GM12878 (cell line): ENCODE results near the gene ABCC9. TPM values are rescaled to one million over a fixed set of nuclear protein-coding genes. Genes with fewer than 3 reads are reported as not detected.

Experiments
- ATAC-seq: fragments of 200-7000 bp; cut with Tn5 transposase; 3 replicates; pipeline ENCODE4 v1.9.1; 2020; ENCODE audit warnings: mild to moderate bottlenecking, moderate library complexity
- BruUV-seq: library from RNA; stranded (reverse); fragments of 400-500 nt; replicated peaks from 2 replicates; lab custom pipeline; 2021; lab: Mats Ljungman, UMichigan
- CTCF ChIA-PET: fragments of 300-600 bp; sonication (Branson Sonifier 250); formaldehyde crosslinking; extraction: SDS; loops from one replicate; lab custom pipeline; 2021; ENCODE audit warnings: inconsistent platforms; lab: Yijun Ruan, JAX
- POLR2A ChIA-PET: fragments of 350-600 bp; formaldehyde crosslinking; extraction: SDS; loops from one replicate; lab custom pipeline; 2021; ENCODE audit warnings: inconsistent platforms; lab: Charles Lee
- RAD21 ChIA-PET: fragments of 300-600 bp; sonication (Branson Sonifier 250); formaldehyde crosslinking; loops from one replicate; lab custom pipeline; 2023; ENCODE audit warnings: antibody characterized with exemption; ENCODE audit not compliant: unreplicated experiment; lab: Charles Lee
- SMC1A ChIA-PET: fragments of 300-600 bp; sonication (Branson Sonifier 250); formaldehyde crosslinking; loops from one replicate; lab custom pipeline; 2023; ENCODE audit not compliant: unreplicated experiment, uncharacterized antibody; lab: Charles Lee
- DNase-seq: peaks from one replicate; pipeline ENCODE4 v3.0.0-alpha.2; 2011; ENCODE audit warnings: low read depth, low spot score
- FAIRE-seq: peaks from 3 replicates; lab custom pipeline; 2011; peaks lifted over from hg19 to GRCh38; lab: Jason Lieb, UNC
- H2AFZ ChIP-seq: 2 replicates; pipeline ENCODE4 v1.6.0; 2011; ENCODE audit warnings: low read depth, low read length, control low read depth; ENCODE audit not compliant: control insufficient read depth
- H3K27ac ChIP-seq: 2 replicates; pipeline ENCODE4 v1.5.1; 2011; ENCODE audit warnings: control low read depth; ENCODE audit not compliant: control insufficient read depth, insufficient read depth
- H3K27me3 ChIP-seq, 2 experiments: replicated peaks in 1 of 2; 2 replicates each; pipeline versions ENCODE4 v1.6.0 to v1.6.1; 2011; ENCODE audit warnings: low read length in 1 of 2; ENCODE audit not compliant: control insufficient read depth in 2 of 2, insufficient read depth in 2 of 2
- H3K36me3 ChIP-seq, 2 experiments: 2 replicates each; pipeline ENCODE4 v1.5.1; 2011; ENCODE audit warnings: low read length in 1 of 2; ENCODE audit not compliant: control insufficient read depth in 2 of 2, insufficient read depth in 2 of 2
- H3K4me1 ChIP-seq: 2 replicates; pipeline ENCODE4 v1.6.1; 2011; ENCODE audit warnings: mild to moderate bottlenecking, low read length, moderate library complexity, mixed read lengths; ENCODE audit not compliant: control insufficient read depth, insufficient read depth
- H3K4me2 ChIP-seq: 2 replicates; pipeline ENCODE4 v1.6.0; 2011; ENCODE audit warnings: control low read depth; ENCODE audit not compliant: control insufficient read depth, insufficient read depth
- H3K4me3 ChIP-seq: fragments of 200-600 bp; sonication (generic); 2 replicates; pipeline ENCODE4 v1.5.1; 2016
- H3K79me2 ChIP-seq: 2 replicates; pipeline ENCODE4 v1.6.0; 2011; ENCODE audit warnings: low read length; ENCODE audit not compliant: control insufficient read depth, insufficient read depth
- H3K9ac ChIP-seq: 2 replicates; pipeline ENCODE4 v1.8.0; 2011; ENCODE audit warnings: low read length, control low read depth, mixed read lengths; ENCODE audit not compliant: control insufficient read depth, insufficient read depth
- H3K9me3 ChIP-seq: replicated peaks from 3 replicates; pipeline ENCODE4 v1.5.1; 2011; ENCODE audit warnings: mild to moderate bottlenecking, low read length; ENCODE audit not compliant: control insufficient read depth, insufficient read depth
- H4K20me1 ChIP-seq: 2 replicates; pipeline ENCODE4 v1.6.0; 2011; ENCODE audit not compliant: control insufficient read depth, insufficient read depth
- BACH1 ChIP-seq: fragments of 450-650 bp; IDR thresholded peaks from 2 replicates; pipeline ENCODE4 v1.6.1; 2017; ENCODE audit warnings: mild to moderate bottlenecking, borderline replicate concordance
- BHLHE40 ChIP-seq, 2 experiments: fragments of 450-650 bp in 1 of 2; IDR thresholded peaks; 2 replicates each; pipeline ENCODE4 v1.6.1; 2011 to 2017; ENCODE audit warnings: low read depth in 2 of 2, borderline replicate concordance in 1 of 2, improper control_type of control experiment in 1 of 2, low read length in 1 of 2, mild to moderate bottlenecking in 1 of 2
- EZH2 ChIP-seq: IDR thresholded peaks from 2 replicates; pipeline ENCODE4 v1.6.1; 2012; ENCODE audit warnings: low read depth, mild to moderate bottlenecking, control low read depth, inconsistent platforms, low read length, borderline replicate concordance; ENCODE audit not compliant: control insufficient read depth
- HDAC2 ChIP-seq: fragments of 200-600 bp; sonication (generic); IDR thresholded peaks from 2 replicates; pipeline ENCODE4 v1.6.1; 2017
- MYC ChIP-seq: IDR thresholded peaks from 2 replicates; pipeline ENCODE4 v1.6.1; 2011; ENCODE audit warnings: mild to moderate bottlenecking, low read length, moderate library complexity, inconsistent platforms; ENCODE audit not compliant: insufficient read depth, insufficient replicate concordance, insufficient read length, severe bottlenecking
- NBN ChIP-seq: fragments of 450-650 bp; IDR thresholded peaks from 2 replicates; pipeline ENCODE4 v1.6.1; 2016
- PAX5 ChIP-seq: IDR thresholded peaks from 2 replicates; pipeline ENCODE4 v1.6.1; 2011; ENCODE audit warnings: low read depth, low read length, borderline replicate concordance
- RAD51 ChIP-seq: fragments of 450-650 bp; IDR thresholded peaks from 2 replicates; pipeline ENCODE4 v1.6.1; 2016; ENCODE audit warnings: moderate library complexity, mild to moderate bottlenecking, inconsistent platforms
- SIN3A ChIP-seq: IDR thresholded peaks from 2 replicates; pipeline ENCODE4 v1.6.1; 2012; ENCODE audit warnings: low read depth, low read length, improper control_type of control experiment
- SMARCA5 ChIP-seq: fragments of 450-650 bp; IDR thresholded peaks from 2 replicates; pipeline ENCODE4 v1.6.1; 2017; ENCODE audit warnings: mild to moderate bottlenecking
- SP1 ChIP-seq: IDR thresholded peaks from one replicate; pipeline ENCODE4 v1.6.1; 2011; ENCODE audit warnings: low read depth, low read length
- SREBF2 ChIP-seq: IDR thresholded peaks from 2 replicates; pipeline ENCODE4 v1.6.1; 2012; ENCODE audit warnings: mild to moderate bottlenecking, low read length
- SUPT20H ChIP-seq: IDR thresholded peaks from 2 replicates; pipeline ENCODE4 v1.6.1; 2011; ENCODE audit warnings: low read depth, mild to moderate bottlenecking, low read length, moderate library complexity, borderline replicate concordance; ENCODE audit not compliant: control insufficient read depth
- SUZ12 ChIP-seq: fragments of 200-600 bp; sonication (generic); IDR thresholded peaks from one replicate; pipeline ENCODE4 v1.6.1; 2018; ENCODE audit warnings: antibody characterized with exemption, mild to moderate bottlenecking; ENCODE audit not compliant: unreplicated experiment
- WGBS: methylation state at CpG from one replicate; pipeline ENCODE4 v1.1.6; 2016; ENCODE audit warnings: low lambda C conversion rate; ENCODE audit not compliant: insufficient replicate concordance, insufficient coverage; ENCODE audit errors: missing lambda C conversion rate; 5-methylcytosine and 5-hydroxymethylcytosine counted together
- in situ Hi-C: fragments of 300-500 bp; cut with MboI; formaldehyde crosslinking; loops from 9 replicates; pipeline ENCODE4 v1.14.3; 2018; ENCODE audit warnings: mixed read lengths
- intact Hi-C: fragments of 100-400 bp; cut with micrococcal nuclease; formaldehyde crosslinking; loops from one replicate; pipeline ENCODE4 v1.14.2; 2022; ENCODE audit not compliant: unreplicated experiment
- polyA plus RNA-seq, 11 experiments: library from polyadenylated mRNA; depleted of rRNA in 4 of 11; unstranded in 6 of 11; stranded (reverse) in 5 of 11; fragments of >200 nt; fragmentation: Nextera tagmentation in 4 of 11; fragmentation: Illumina TruSeq in 1 of 11; extraction: Ambion mirVana in 4 of 11; extraction: Trizol in 1 of 11; gene quantifications; 1 replicate in 1 of 11; 2 replicates in 10 of 11; pipeline versions ENCODE4 v1.2.1 to v1.2.3, GENCODE V29; 2011 to 2016; ENCODE audit warnings: inconsistent platforms in 2 of 11, missing spikeins in 2 of 11, low read depth in 1 of 11
- total RNA-seq, 4 experiments: library from RNA; depleted of rRNA in 3 of 4; stranded (reverse); fragments of >200 nt in 3 of 4; fragmentation: Illumina TruSeq in 1 of 4; extraction: Trizol in 1 of 4; gene quantifications; 2 replicates each; pipeline versions ENCODE4 v1.2.1 to v1.2.3, GENCODE V29; 2013 to 2021
- TF ChIP-seq, protein P1 (sequence below): fragments of 450-650 bp; formaldehyde crosslinking; IDR thresholded peaks from 2 replicates; pipeline ENCODE4 v1.4.0; 2020; ENCODE audit warnings: mild to moderate bottlenecking, moderate library complexity
- TF ChIP-seq, protein P2 (sequence below): fragments of 450-650 bp; formaldehyde crosslinking; IDR thresholded peaks from 2 replicates; pipeline ENCODE4 v1.5.0; 2022; ENCODE audit warnings: mild to moderate bottlenecking, missing genetic modification characterization

The ABCC9 gene
- total and polyA plus RNA-seq, 10 of the 15 experiments (the other 5 are each of a cell fraction or from before 2014, with no cell fraction given): under 0.01 to 0.10 (median 0.04) TPM; not detected in 2

- no peak for TF ChIP-seq SUZ12
- no peak for TF ChIP-seq HDAC2
- no peak for TF ChIP-seq BACH1
- TF ChIP-seq, protein P1, sequence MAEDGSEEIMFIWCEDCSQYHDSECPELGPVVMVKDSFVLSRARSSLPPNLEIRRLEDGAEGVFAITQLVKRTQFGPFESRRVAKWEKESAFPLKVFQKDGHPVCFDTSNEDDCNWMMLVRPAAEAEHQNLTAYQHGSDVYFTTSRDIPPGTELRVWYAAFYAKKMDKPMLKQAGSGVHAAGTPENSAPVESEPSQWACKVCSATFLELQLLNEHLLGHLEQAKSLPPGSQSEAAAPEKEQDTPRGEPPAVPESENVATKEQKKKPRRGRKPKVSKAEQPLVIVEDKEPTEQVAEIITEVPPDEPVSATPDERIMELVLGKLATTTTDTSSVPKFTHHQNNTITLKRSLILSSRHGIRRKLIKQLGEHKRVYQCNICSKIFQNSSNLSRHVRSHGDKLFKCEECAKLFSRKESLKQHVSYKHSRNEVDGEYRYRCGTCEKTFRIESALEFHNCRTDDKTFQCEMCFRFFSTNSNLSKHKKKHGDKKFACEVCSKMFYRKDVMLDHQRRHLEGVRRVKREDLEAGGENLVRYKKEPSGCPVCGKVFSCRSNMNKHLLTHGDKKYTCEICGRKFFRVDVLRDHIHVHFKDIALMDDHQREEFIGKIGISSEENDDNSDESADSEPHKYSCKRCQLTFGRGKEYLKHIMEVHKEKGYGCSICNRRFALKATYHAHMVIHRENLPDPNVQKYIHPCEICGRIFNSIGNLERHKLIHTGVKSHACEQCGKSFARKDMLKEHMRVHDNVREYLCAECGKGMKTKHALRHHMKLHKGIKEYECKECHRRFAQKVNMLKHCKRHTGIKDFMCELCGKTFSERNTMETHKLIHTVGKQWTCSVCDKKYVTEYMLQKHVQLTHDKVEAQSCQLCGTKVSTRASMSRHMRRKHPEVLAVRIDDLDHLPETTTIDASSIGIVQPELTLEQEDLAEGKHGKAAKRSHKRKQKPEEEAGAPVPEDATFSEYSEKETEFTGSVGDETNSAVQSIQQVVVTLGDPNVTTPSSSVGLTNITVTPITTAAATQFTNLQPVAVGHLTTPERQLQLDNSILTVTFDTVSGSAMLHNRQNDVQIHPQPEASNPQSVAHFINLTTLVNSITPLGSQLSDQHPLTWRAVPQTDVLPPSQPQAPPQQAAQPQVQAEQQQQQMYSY (CRISPR knock-in tag): no peak
- no peak for TF ChIP-seq MYC
- no peak for TF ChIP-seq SREBF2
These were observed 1.8 kb downstream of the ABCC9 start (continued) for GRCh38 chr12:21939435-21939834.

DNA sequence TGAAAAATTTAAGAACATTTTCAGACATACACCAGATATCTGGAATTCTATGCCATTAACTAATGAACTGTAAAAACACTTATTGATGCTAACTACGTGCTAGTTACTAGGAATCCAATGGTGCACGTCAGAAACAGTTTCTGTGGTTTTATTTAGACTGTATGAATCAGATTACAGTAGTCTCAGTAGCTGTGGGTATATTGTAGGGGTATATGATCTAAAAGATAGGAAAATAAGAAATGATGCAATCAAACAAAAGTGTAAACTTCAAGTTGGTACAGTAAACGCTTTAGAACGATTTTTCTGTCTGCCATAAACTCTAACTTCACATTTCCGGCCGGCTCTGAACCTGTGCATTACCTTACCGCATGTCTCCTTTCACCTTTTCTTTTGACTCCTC lies 2.3 kb downstream of the ABCC9 start:
- no peaks in the 10 kb centered on the region for H4K20me1 ChIP-seq
- no TSS peak for BruUV-seq
- H2AFZ ChIP-seq: no peak overlapping the region
- RAD21 ChIA-PET: no interaction called here
- TF ChIP-seq SIN3A: no peak
- no peak for TF ChIP-seq SP1
- TF ChIP-seq NBN: no peak
- no peak for TF ChIP-seq EZH2
- TF ChIP-seq RAD51: no peak
- no peak for TF ChIP-seq BHLHE40 (IDR thresholded peaks at IDR 0.05; ENCODE audit: borderline replicate concordance in 1 of 2, low read depth in 2 of 2, low read length in 1 of 2)
- TF ChIP-seq SMARCA5: no peak
- no peak for TF ChIP-seq HDAC2
- TF ChIP-seq SUPT20H: no peak
- TF ChIP-seq, protein P2, sequence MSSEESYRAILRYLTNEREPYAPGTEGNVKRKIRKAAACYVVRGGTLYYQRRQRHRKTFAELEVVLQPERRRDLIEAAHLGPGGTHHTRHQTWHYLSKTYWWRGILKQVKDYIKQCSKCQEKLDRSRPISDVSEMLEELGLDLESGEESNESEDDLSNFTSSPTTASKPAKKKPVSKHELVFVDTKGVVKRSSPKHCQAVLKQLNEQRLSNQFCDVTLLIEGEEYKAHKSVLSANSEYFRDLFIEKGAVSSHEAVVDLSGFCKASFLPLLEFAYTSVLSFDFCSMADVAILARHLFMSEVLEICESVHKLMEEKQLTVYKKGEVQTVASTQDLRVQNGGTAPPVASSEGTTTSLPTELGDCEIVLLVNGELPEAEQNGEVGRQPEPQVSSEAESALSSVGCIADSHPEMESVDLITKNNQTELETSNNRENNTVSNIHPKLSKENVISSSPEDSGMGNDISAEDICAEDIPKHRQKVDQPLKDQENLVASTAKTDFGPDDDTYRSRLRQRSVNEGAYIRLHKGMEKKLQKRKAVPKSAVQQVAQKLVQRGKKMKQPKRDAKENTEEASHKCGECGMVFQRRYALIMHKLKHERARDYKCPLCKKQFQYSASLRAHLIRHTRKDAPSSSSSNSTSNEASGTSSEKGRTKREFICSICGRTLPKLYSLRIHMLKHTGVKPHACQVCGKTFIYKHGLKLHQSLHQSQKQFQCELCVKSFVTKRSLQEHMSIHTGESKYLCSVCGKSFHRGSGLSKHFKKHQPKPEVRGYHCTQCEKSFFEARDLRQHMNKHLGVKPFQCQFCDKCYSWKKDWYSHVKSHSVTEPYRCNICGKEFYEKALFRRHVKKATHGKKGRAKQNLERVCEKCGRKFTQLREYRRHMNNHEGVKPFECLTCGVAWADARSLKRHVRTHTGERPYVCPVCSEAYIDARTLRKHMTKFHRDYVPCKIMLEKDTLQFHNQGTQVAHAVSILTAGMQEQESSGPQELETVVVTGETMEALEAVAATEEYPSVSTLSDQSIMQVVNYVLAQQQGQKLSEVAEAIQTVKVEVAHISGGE (CRISPR knock-in tag): no peak
- TF ChIP-seq PAX5: no peak
- POLR2A ChIA-PET: no interaction called here
- no peaks in the 10 kb centered on the region for H3K4me1 ChIP-seq
- no peak overlapping the region for H3K9ac ChIP-seq
- intact Hi-C loops (no loop called here), in situ Hi-C loops (no loop called here)
- FAIRE-seq (no peak), ATAC-seq (no peak; the same call in 2 of the 3 replicates), DNase-seq (no peak)
- H3K4me2 ChIP-seq: no peak overlapping the region
- no peaks in the 10 kb centered on the region; the same call in 2 of the 3 replicates for H3K9me3 ChIP-seq
- peaks cover 0 to 10% of the 10 kb centered on the region in 2 experiments; a peak in 2 of 4 replicates for H3K27me3 ChIP-seq
- CTCF ChIA-PET: no interaction called here
- 40% methylated on average over 7 of the region's 7 CpGs for WGBS
- no peak overlapping the region for H3K4me3 ChIP-seq
- no peaks in the 10 kb centered on the region for H3K36me3 ChIP-seq
- SMC1A ChIA-PET: no interaction called here
- no peaks in the 10 kb centered on the region for H3K79me2 ChIP-seq
- no peak overlapping the region for H3K27ac ChIP-seq
